Motor neuron (in vitro differentiated cells): Measurements from ENCODE around the gene RAB3IL1. TPM values are rescaled to one million over a fixed set of nuclear protein-coding genes. Genes with fewer than 3 reads are reported as not detected.

Source experiments
- ATAC-seq, 8 experiments: fragments of 200-7000 bp; cut with Tn5 transposase; replicated peaks in 6 of 8; 2 replicates each; pipeline ENCODE4 v1.8.0; 2021; ENCODE audit warnings: mild to moderate bottlenecking in 8 of 8, moderate library complexity in 8 of 8
- H3K27ac ChIP-seq, 2 donors: fragments of 250-450 bp; sonication (Bioruptor Pico); 2 replicates each; pipeline ENCODE4 v1.9.0; 2021; ENCODE audit warnings: antibody characterized with exemption in 2 of 2, mild to moderate bottlenecking in 2 of 2, moderate library complexity in 1 of 2
- H3K4me1 ChIP-seq, 2 donors: fragments of 250-450 bp; sonication (Bioruptor Pico); replicated peaks in 1 of 2; 2 replicates each; pipeline ENCODE4 v1.6.1; 2021; ENCODE audit warnings: antibody characterized with exemption in 2 of 2, mild to moderate bottlenecking in 2 of 2, moderate library complexity in 1 of 2
- H3K4me3 ChIP-seq, 5 donors: fragments of 250-450 bp; sonication (Bioruptor Pico); 2 replicates each; pipeline ENCODE4 v1.9.0; 2021; ENCODE audit warnings: antibody characterized with exemption in 5 of 5, mild to moderate bottlenecking in 5 of 5, moderate library complexity in 4 of 5
- whole genome bisulfite sequencing, 10 experiments: fragments of 450-650 bp; shearing (Covaris generic); methylation state at CpG; one replicate each; pipeline ENCODE4 v1.0.0; 2022; 5-methylcytosine and 5-hydroxymethylcytosine counted together
- in situ Hi-C, 9 experiments: fragments of 400-800 bp; cut with MboI; loops; one replicate each; pipeline ENCODE4 v1.15.0; 2021; ENCODE audit warnings: low sequenced_read_pairs in 9 of 9, low pct_unique_long_range_greater_than_20kb in 2 of 9; ENCODE audit not compliant: unreplicated experiment in 9 of 9
- total RNA-seq, 8 experiments: library from RNA; unstranded; fragments of 300-600 nt; gene quantifications; 2 replicates each; pipeline versions ENCODE4 v1.2.3 to v1.2.4, GENCODE V29; 2022

Gene RAB3IL1
- total RNA-seq, 8 experiments from 2014 or later = 0.50 to 12.8 (median 2.5) TPM

DNA sequence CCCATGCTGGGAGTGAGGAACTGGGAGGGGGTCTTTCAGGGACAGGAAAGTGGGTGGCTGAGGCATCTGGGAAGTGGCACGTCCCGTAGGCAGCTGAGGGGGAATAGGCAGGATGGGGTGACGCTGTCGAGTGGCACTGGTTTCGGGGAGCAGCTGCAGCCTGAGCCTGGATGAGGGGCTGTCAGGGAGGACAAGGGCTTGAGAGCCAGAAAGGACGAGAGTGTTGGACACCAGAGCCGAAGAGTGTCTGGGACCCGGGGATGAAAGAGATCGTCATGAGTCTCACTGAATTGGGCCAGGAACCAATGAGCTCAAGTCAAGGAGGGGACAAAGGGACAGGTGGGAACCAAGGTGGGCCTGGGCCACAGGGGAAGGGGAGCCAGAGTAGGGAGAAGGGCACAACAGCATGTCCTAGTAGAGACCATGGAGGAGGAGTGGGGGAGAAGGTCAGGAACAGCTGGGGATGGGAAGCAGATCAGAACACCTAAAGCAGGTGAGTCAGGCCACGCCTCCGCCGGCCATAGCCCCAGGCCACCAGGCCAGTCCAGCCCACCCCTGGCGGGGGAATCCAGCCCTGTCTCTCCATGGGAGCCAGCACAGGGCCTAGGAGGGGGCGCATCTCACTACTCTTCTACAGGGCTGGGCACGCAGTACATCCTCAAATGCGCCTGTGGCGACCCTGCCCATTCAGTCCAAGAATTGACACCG, 4.2 kb downstream of the RAB3IL1 start:
- Histone ChIP-seq H3K4me1 (peaks cover 12 to 18% of the 10 kb centered on the region in 2 donors), H3K27ac (no peak overlapping the region), H3K4me3 (no peak overlapping the region)
- in situ Hi-C loops = no loop called here
- ATAC-seq = no peak
- 40 to 100% (median 81%) methylated on average over 1 to 9 of the region's 18 CpGs; no CpG with 5 or more reads in 2 of the 10 experiments for WGBS, 10 experiments

DNA sequence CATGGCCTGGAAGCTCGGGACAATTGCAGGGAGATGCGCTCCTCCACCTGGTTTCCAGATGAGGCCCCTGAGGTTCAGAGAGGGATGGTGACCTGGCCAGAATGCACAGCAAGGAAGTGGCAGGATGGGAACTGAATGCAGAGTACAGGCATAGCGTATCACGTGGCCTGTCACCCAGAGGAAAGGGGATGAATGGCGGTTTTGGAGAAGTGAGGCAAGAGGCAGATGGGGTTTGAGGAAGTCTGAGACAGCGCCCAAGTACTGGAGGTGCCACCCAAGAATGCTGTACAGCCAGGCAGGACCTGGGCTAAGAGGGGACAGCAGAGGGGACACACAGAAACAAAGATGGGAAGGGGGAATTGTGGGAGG, 4.9 kb downstream of the RAB3IL1 start:
- H3K4me1 ChIP-seq = peaks cover 12 to 18% of the 10 kb centered on the region in 2 donors
- no peak overlapping the region for H3K27ac ChIP-seq
- in situ Hi-C loops = no loop called here
- no peak overlapping the region for H3K4me3 ChIP-seq
- no peak for ATAC-seq
- WGBS, 10 experiments = 81 to 100% (median 90%) methylated on average over 1 to 4 of the region's 6 CpGs; no CpG with 5 or more reads in 4 of the 10 experiments

- H3K4me3 ChIP-seq = no peak overlapping the region
- no peak overlapping the region for H3K27ac ChIP-seq
- peaks cover 12 to 18% of the 10 kb centered on the region in 2 donors for H3K4me1 ChIP-seq
- in situ Hi-C loops = no loop called here
- ATAC-seq = no peak
- 20 to 100% (median 80%) methylated on average over 2 to 5 of the region's 17 CpGs; no CpG with 5 or more reads in 3 of the 10 experiments for WGBS, 10 experiments
These were observed 5.5 kb downstream of the RAB3IL1 start for GRCh38 chr11:61911701-61912529.

GRCh38 chr11:61911128-61911700, 6.2 kb downstream of the RAB3IL1 start:
- Histone ChIP-seq H3K4me3 (no peak overlapping the region), H3K4me1 (peaks cover 12 to 13% of the 10 kb centered on the region in 2 donors), H3K27ac (no peak overlapping the region)
- in situ Hi-C loops = no loop called here
- ATAC-seq = no peak
- 33 to 93% (median 70%) methylated on average over 1 to 3 of the region's 7 CpGs; no CpG with 5 or more reads in 5 of the 10 experiments for WGBS, 10 experiments

DNA sequence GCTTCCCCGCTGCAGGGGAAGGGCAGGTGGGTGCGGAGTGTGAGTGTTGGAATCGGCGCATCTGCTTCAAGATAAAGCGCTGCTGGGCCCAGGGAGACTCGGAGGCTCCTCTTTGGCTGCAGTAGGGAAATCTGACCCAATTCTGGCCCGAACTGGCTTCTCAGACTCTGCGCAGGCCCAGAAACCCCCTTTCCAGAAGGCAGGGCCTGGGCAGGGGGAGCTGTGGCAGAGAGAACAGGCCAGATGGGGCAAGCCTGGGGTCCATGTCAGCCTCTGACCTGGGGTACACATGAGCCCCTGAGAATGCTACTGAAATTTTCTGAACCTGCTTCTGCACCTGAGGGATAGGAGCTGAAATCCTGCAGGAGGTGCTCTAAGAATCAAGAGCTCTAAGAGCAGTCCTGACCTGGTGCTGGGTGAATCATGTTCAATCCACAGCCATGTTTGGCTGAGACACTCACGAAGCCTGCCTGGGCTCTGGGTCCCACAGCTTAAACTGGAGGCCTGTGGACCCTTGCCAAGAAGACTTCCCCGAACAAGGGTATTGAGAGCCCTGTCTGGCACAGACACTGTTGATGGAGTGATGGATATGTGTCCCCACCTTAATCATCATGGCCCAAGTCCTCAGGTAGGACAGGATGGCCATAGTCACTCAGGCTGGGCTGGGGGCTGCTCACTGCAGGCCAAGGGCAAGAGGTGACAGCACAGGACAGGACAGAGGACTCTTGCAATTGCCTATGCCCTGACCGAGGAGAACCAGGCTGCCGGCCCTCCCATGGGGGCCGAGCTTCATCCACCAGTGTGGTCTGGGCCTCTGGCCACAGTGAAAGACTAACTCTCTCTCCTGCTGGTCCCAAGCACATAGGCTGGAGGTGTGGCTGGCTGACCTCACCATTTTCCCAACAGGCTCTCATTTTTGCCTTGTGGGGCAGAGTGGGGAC, 6.9 kb downstream of the RAB3IL1 start:
- no peak overlapping the region for H3K4me3 ChIP-seq
- H3K27ac ChIP-seq = no peak overlapping the region
- H3K4me1 ChIP-seq = peaks cover 11 to 12% of the 10 kb centered on the region in 2 donors
- WGBS, 10 experiments = 93% methylated on average over 7 of the region's 13 CpGs; no CpG with 5 or more reads in 9 of the 10 experiments
- ATAC-seq = no peak
- in situ Hi-C loops = no loop called here

DNA sequence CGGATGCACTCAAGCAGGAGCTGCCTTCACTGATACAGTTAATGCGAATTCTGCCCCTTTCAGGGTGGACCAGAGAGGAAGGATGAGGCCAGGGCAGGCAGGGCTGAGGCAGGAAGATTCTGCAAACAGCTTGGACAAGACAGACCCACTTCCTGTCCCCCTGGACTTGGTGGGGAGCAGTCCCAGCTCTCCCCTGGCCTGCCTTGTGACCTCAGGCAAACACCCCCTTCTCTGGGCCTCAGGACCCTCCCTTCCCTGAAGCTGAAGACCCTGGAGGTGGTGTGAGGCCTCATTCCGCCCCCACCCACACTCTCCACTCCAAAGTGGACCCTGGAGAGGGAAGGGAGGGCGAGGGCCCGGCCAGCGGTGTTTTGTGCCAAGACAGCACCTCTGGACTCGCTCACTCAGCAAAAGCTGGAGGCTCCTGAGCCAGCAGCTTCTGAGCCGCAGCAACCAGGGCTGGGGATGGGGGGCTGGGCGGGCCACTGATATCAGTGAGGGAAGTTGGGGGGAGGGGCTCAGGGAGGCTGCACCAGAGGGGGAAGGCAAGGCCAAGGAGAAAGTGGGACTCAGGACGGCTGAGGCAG, 8.5 kb downstream of the RAB3IL1 start:
- H3K4me3 ChIP-seq = no peak overlapping the region
- peak overlapping the region in 1 of 2 donors; percentile 52 for H3K27ac ChIP-seq
- 20 to 80% (median 46%) methylated on average over 1 to 5 of the region's 10 CpGs; no CpG with 5 or more reads in 7 of the 10 experiments for WGBS, 10 experiments
- in situ Hi-C loops = no loop called here
- H3K4me1 ChIP-seq = peaks cover 19% of the 10 kb centered on the region in 2 donors
- peak in 5 of 8 experiments; percentile 15 to 38 (median 32) for ATAC-seq

- peaks cover 19% of the 10 kb centered on the region in 2 donors for H3K4me1 ChIP-seq
- in situ Hi-C loops = no loop called here
- WGBS, 10 experiments = 60 to 100% (median 98%) methylated on average over 1 to 11 of the region's 21 CpGs; no CpG with 5 or more reads in 7 of the 10 experiments
- H3K27ac ChIP-seq = no peak overlapping the region
- H3K4me3 ChIP-seq = no peak overlapping the region
- ATAC-seq = no peak
These were observed 9.3 kb downstream of the RAB3IL1 start for GRCh38 chr11:61907871-61908729.

- no peak overlapping the region for H3K4me3 ChIP-seq
- no peak overlapping the region for H3K27ac ChIP-seq
- peaks cover 19% of the 10 kb centered on the region in 2 donors for H3K4me1 ChIP-seq
- no peak for ATAC-seq
- WGBS, 10 experiments = 80 to 100% (median 94%) methylated on average over 1 to 7 of the region's 19 CpGs; no CpG with 5 or more reads in 7 of the 10 experiments
- in situ Hi-C loops = no loop called here
These were observed 10.1 kb downstream of the RAB3IL1 start for GRCh38 chr11:61907282-61907681.

- in situ Hi-C loops = no loop called here
These were observed 10.8 kb downstream of the RAB3IL1 start for GRCh38 chr11:61906522-61906909.

GRCh38 chr11:61905801-61906521, 11.4 kb downstream of the RAB3IL1 start:
- H3K4me1 ChIP-seq = peaks cover 19% of the 10 kb centered on the region in 2 donors
- in situ Hi-C loops = no loop called here
- H3K4me3 ChIP-seq = no peak overlapping the region
- ATAC-seq = no peak
- H3K27ac ChIP-seq = no peak overlapping the region
- WGBS, 10 experiments = 71 to 84% (median 80%) methylated on average over 1 to 5 of the region's 14 CpGs; no CpG with 5 or more reads in 7 of the 10 experiments

More at GRCh38 chr11:61906522-61906909, 10.8 kb downstream of the RAB3IL1 start:
- Histone ChIP-seq H3K4me1 (peaks cover 19% of the 10 kb centered on the region in 2 donors), H3K4me3 (no peak overlapping the region), H3K27ac (no peak overlapping the region)
- WGBS, 10 experiments = 80 to 100% (median 96%) methylated on average over 2 to 4 of the region's 14 CpGs; no CpG with 5 or more reads in 5 of the 10 experiments
- no peak for ATAC-seq
